ENCODE results near the gene LRRC31.

- TF ChIP-seq SIN3B (IDR thresholded peaks at IDR 0.05; ENCODE audit: low read length) (no peak), CTCF (CRISPR knock-in tag; IDR thresholded peaks at IDR 0.05) (no peak), POLR2A (IDR thresholded peaks at IDR 0.05; ENCODE audit: insufficient read depth in 1 of 2, low read depth in 2 of 2, low read length in 2 of 2) (no peak), ZBTB21 (CRISPR knock-in tag; IDR thresholded peaks at IDR 0.05) (no peak), EHMT2 (IDR thresholded peaks at IDR 0.05; ENCODE audit: borderline replicate concordance, low read depth, low read length) (no peak)
These were observed 58.0 kb downstream of the LRRC31 start for GRCh38 chr3:169811631-169812331.
